Activated T-cell treated with anti-CD3 and anti-CD28 coated beads for 1 hour (primary cell): ENCODE measurements around the gene ZBTB22.
A peak's percentile ranks its signal among the peaks of the same experiment; 100 is the strongest.

ENCODE experiments used
- DNase-seq: peaks from one replicate; pipeline ENCODE4 v3.0.0-alpha.2; 2020; ENCODE audit warnings: low read depth

Gene ZBTB22

DNA sequence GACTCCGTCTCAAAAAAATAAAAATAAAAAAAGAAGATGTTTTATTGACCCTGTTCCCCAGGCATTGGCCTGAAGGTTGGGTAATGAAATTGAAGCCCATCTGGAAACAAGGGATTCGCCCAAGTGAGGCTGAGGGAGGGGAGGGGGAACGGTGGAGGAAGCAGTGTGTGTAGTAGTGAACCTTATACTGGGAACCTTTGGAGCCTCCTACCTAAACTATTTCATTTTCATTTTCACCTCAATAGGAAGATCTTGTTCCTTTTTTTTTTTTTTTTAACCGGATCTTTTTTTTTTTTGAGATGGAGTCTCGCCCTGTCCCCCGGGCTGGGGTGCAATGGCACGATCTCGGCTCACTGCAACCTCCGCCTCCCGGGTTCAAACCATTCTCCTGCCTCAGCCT lies 13.2 kb upstream of the ZBTB22 start:
- DNase-seq = no peak

GRCh38 chr6:33329058-33329457 lies 11.5 kb upstream of the ZBTB22 start:
- no peak for DNase-seq

- DNase-seq = no peak
Observed at GRCh38 chr6:33324125-33324524, 6.6 kb upstream of the ZBTB22 start.

GRCh38 chr6:33323623-33323948 lies 6.0 kb upstream of the ZBTB22 start:
- no peak for DNase-seq

DNA sequence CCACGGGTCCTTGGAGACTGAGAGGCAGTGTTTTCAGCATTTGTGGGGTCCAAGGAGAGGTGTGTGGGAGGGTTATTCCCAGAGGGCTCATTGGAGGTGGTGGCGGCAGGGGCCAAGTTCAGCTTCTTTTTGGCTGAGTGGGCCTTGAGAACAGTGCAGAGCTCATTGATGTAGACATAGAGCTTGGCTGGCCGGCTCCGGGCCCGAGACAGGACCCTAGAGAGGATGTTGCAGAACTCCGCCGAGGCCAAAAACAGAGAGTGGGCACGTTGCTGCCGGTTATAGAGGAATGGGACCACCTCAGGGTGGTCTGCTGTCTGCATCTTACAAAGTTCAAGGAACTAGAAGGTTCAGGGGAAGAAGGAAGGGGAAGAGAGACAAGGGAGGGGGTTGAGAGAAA lies 3.7 kb upstream of the ZBTB22 start:
- DNase-seq = no peak

DNA sequence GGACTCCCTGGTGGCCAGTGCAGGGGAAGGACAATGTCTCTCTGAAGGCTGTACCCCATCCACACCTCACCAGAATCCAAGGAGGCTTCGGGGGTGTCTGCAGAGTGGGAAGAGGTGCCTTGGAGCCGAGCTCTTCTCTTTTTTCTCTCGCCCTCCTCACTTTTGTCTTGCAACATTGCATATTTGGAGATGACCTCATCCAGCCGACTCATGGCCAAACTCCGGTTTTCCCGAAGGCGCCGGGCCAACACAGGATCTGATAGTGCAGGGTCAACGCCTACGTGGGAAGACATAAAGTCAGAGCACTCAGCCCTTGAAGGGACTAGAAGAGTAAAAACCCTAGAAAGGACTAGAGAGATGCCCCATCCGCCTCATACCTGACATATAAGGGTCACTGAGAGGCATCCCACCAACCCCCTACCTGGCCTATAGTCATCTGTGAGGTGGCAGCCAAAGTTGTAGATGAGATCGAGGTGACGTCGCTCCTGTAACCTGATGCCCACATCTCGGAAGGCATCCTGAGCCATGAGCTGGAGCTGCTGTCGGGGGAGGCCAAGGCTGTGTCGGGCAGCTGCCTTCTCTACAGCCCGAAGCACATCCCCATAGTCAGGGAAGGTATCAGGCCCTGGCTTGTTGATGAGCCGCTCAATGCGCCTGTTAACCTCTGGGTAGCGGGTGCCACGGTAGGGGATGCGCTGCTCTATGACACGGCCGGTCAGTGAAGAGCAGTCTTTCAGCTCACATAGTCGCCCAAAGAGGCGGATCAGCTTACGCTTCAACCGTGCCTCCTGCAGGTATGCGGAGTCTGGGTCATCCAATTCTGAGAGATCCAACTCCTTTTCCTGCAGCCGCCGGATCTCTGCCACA lies 3.0 kb upstream of the ZBTB22 start:
- no peak for DNase-seq

GRCh38 chr6:33319939-33320314 lies 2.4 kb upstream of the ZBTB22 start:
- no peak for DNase-seq

DNA sequence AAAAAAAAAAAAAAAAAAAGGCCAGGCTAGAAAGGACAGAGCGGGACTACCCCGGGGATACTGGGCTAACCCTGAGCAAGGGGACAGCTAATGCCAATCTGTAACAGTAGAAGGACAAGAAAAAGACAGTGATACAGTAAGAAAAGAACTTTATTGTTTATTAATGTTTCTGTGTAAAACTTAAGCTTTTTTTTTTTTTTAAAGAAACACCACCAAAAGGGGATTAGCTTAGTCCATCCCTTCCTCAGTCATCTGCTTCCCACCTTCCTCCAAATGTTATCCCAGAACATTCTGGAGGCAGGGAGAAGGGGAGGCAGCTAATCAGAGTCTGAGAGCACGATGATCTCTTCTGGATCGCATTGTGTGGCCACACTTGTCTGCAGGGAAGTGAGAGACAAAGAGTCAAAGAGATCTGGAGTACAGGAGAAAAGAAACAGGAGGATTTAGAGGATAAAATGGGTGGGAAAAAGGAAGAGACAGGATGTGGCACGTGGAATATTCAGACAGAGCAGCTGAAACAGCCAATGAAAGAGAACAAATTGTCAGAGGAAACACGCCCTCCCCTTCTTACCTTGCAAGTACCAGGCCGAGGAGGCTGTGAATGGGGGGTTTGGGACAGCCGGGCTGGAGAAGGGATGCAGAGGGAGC lies 1.0 kb upstream of the ZBTB22 start:
- DNase-seq = no peak

GRCh38 chr6:33317419-33317668 lies 200 bp downstream of the ZBTB22 start:
- no peak for DNase-seq

DNA sequence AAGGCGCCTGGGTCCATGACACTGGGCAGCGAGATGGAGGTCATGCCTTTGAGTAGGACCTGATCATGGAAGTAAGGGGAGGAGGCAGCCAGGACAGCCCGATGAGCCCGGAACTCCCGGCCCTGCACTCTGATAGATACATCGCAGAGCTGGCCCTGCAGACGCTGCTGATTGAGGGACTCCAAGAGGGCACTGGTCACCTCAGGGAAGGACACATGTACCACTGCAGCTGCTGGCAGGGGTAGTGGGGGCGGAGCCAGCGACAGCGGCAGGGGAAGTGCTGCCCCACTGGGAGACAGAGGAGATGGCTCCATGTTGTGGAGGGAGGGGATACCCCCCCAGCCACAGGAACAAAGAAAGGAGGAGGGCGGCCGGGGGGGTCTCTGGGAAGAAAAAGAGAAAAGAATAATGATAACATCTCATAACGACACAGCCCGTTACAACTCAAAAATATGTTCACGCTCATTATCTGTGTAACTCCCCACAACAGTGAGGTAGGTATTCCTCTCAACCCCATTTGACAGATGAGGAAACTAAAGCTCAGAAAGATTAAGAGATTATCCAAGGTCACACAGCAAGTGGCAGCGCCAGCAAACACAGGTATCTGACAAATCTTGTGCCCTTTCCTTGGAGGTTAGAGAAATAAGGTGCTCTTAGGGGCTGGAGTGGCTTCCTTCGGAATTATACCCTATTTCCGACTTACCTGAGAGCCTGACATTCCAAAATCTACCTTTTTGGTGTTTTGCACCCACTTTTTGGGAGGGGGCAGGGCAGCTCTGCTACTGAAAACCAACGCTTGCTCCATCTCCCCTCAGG lies 733 bp downstream of the ZBTB22 start:
- no peak for DNase-seq

GRCh38 chr6:33315793-33316602 lies 1.5 kb downstream of the ZBTB22 start:
- DNase-seq = no peak

DNA sequence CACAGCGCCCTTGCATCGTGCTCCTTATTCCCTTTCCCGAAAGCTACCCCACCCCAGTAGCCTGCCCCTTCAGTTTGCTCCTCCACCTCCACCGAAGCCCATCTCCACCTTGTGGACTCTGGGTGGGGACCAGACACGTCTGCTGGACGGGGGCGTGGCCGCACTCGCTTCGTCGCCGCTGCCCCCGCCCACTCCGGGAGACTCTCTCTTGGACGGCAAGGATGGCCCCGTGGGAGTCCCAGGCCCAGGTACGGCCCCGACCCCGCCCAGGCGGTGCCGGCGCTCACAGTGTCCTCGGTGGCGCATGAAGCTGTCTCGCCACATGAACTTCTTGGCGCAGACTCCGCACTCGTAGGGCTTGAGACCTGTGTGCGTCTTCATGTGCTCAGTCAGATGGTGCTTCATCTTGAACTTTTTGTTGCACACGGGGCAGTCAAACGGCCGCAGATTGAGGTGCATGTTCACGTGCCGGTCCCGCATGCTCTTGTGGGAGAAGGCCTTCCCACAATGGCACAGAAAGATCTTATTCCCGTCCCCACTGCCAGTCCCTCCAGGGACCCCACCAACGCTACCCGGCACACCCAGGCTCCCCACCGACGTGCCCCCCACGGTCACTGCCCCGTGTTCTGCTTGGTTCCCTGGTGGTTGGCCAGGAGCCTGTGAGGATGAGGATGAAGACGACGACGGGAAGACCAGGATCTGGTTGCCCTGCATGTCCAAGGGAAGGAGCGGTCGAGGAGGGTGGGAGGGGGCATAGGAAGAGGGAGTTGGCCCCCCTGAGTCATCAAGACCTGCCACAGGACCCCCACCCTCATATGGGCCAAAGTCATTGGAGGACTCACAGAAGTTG lies 2.4 kb downstream of the ZBTB22 start:
- no peak for DNase-seq

- DNase-seq = peak; percentile 44
Observed at GRCh38 chr6:33314515-33314942, 3.0 kb downstream of the ZBTB22 start.

- DNase-seq = peak; percentile 71
Observed at GRCh38 chr6:33313709-33314514, 3.6 kb downstream of the ZBTB22 start, which contains the start of gene TAPBP. Gene TAPBP (minus strand): TSS chr6:33314078. CDS start chr6:33314041, 37 bp downstream.

- DNase-seq = no peak
Observed at GRCh38 chr6:33313105-33313708, 4.3 kb downstream of the ZBTB22 start.

GRCh38 chr6:33312361-33313104 lies 5.0 kb downstream of the ZBTB22 start:
- peak; percentile 73 for DNase-seq

- no peak for DNase-seq
Observed at GRCh38 chr6:33306356-33306755, 11.2 kb downstream of the ZBTB22 start.

GRCh38 chr6:33305052-33305451 lies 12.5 kb downstream of the ZBTB22 start:
- DNase-seq = no peak

GRCh38 chr6:33304216-33304615 lies 13.3 kb downstream of the ZBTB22 start:
- no peak for DNase-seq
